HL-60 (cell line): ENCODE results near the gene CBX4.

Experiments used
- CTCF ChIP-seq: IDR thresholded peaks from one replicate; pipeline ENCODE4 v1.5.1; 2011; ENCODE audit warnings: low read length, control low read depth, inconsistent platforms; ENCODE audit not compliant: insufficient read depth
- GABPA ChIP-seq: IDR thresholded peaks from 2 replicates; pipeline ENCODE4 v1.6.1; 2012; ENCODE audit warnings: low read depth
- POLR2AphosphoS5 ChIP-seq: IDR thresholded peaks from 2 replicates; pipeline ENCODE4 v1.6.1; 2012; ENCODE audit warnings: low read depth
- REST ChIP-seq: IDR thresholded peaks from 2 replicates; pipeline ENCODE4 v1.6.1; 2012; ENCODE audit warnings: low read depth; ENCODE audit not compliant: insufficient replicate concordance

- TF ChIP-seq REST, result no peak
- TF ChIP-seq POLR2AphosphoS5, result no peak
- no peak for TF ChIP-seq CTCF
- no peak for TF ChIP-seq GABPA
Observed at GRCh38 chr17:79887451-79887991, 48.3 kb upstream of the CBX4 start.
